Stimulated activated CD4-positive, alpha-beta T cell treated with anti-CD3 and anti-CD28 coated beads, Interleukin-15, amount 100 ng/mL, for 1 hour (primary cell): ENCODE data around the gene MIEF1.
A peak's percentile ranks its signal among the peaks of the same experiment; 100 is the strongest.

Experiments used
- DNase-seq, 2 donors: peaks; one replicate each; pipeline ENCODE4 v3.0.0-alpha.2; 2020; ENCODE audit warnings: low read depth in 1 of 2, low spot score in 1 of 2

MIEF1 gene

DNA sequence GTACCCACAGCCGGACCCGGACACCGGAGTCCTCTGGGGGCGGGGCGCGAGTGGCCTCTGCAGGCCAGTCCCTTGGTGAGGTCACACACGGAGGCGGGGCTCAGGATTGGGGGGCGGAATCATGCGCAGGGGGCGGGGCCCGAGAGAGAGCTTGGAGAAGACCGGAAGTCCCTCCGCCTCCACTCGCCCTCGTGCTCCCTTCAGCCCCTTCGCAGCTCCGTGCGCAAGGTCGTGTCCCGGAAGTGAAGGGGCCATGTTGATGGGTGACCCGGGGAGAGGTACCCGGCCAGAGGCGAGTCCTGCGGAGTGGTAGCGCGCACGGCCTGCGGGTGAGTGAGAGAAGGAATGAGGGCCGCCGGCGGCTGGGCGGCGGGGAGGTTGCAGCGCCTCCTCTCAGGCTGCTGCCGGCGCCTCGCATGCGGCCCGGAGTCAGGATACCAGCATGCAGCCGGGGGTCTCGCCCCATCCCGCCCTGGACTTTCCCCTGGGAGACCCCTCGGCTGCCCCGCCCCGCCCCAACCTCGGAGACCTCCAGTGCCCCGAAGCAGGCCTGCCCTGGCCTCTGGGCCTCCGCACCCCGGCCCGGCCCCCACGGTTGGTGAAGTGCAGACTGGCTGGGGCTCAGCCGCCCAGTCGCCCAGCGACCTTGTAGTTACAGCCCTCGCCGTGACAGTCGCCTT, at the start of gene MIEF1:
MIEF1 (plus strand) TSS at position 182 of the 680 bp plus-strand sequence. CDS start 9,005 bp downstream, outside the sequence.
- DNase-seq = peak; percentile 71 to 85

DNA sequence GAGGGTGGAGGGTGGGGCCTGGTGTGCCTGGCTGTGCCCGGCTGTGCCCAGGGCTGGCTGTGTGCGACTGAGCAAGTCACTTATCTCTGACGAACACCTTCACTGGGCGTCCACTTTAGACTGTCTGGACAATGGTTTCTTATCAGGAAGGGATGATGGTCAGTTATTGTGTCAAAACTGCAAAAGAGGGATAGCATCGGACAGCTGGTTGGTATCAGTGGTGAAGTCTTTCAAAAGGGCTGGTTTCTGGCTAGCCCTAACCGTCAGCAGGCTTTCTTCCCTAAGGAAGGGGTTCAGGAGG, 49.4 kb upstream of the MIEF1 start:
- DNase-seq = no peak

DNA sequence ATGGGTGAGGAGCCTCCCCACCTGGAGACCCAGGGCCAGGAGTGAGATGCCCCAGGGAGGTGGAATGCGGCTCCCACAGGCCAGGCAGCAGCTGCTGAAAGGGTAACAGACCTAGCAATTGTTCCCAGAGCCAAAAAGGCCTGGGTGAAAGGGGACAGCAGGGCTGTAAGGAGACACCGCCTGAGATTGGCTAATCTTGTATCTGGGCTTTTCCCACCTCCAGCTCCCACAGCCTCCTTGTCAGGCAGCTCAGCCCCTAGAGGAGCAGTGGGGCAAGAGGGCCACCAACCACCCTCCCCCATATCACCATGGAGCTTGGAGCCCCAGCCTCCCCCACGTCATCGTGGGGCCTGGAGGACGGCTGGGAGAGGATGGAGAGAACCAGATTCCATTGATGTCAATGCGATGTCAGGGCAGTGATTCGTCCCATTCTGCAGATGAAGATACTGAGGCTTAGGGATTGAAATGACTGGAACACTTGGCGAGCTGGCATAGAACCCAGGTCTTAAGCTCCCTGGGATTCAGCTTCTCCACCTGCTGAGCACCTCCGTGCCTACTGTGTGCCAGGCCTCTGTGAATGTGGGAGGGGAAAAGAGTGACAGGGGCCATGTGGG, 48.2 kb upstream of the MIEF1 start:
- no peak for DNase-seq

DNA sequence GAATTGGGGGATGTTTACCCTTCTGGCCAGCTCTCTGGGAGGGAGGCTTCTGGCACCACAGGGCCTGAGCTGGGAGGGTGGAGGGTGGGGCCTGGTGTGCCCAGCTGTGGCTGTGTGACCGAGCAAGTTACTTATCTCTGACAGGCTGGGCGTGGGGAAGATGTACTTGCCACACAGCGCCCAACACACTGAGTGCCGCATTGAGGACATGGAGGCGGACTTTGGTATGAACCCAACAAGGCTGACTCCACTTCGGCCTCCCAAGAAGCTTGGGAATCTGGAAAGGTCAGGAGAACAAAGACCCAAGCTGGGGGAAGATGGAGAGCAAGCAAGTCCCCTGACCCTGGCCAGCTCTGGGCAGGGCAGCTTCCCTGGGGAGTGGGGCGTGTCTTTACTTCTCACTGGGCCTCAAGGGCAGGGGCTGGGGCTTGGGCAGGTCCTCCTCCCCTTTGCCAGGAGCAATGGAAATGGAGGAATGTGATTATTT, 47.7 kb upstream of the MIEF1 start:
- no peak for DNase-seq

DNA sequence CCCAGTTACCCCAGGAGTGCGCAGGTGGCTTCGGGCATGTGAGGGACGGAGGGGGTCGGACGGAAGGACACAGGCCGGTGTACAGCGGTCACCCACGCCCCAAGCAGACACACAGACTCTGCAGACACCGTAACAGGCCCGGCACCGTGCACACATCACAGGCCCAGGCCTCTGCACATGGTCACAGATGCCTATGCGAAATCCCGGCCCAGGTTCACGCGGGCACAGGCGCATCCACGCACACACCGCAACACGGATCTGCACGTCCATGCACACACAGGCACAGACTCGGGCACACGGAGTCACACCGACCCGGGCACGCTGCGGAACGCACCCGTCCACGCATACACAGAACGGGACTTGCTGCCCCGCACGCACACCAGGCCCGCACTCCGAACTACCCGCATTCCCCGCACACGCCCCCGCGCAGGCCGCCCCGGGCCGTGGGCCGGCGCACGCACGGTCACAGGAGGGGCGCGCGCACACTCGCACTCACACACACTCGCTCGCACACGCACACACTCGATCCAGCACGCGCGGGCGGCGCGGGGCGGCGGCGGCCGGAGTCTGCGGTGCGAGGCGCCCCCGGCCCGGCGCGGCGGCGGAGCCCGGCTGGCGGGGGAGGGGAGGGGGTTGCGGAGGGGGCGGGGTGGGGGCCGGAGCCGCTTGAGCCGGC, 45.4 kb upstream of the MIEF1 start, which contains the start of gene MGAT3:
MGAT3 (plus strand) TSS at position 491 of the 676 bp plus-strand sequence. CDS start 30,336 bp downstream, outside the sequence.
- DNase-seq = no peak

DNA sequence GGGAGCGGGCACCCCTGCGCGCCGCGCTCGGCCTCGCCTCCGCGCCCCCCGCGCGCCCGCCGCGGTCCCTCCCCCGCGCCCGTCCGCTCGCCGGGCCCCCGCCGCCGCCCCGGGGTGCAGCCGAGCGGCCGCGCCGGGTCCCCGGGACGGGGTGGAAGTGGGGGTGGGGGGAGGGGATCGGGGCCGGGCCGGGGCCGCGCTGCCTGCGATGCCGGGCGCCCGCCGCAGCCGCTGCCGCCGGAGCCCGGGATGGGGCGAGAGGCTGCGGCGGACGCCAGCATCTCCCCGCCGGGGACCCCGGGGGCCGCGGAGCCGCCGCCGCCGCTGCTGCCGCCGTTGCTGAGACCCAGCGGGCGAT, 44.9 kb upstream of the MIEF1 start:
- DNase-seq = no peak

DNA sequence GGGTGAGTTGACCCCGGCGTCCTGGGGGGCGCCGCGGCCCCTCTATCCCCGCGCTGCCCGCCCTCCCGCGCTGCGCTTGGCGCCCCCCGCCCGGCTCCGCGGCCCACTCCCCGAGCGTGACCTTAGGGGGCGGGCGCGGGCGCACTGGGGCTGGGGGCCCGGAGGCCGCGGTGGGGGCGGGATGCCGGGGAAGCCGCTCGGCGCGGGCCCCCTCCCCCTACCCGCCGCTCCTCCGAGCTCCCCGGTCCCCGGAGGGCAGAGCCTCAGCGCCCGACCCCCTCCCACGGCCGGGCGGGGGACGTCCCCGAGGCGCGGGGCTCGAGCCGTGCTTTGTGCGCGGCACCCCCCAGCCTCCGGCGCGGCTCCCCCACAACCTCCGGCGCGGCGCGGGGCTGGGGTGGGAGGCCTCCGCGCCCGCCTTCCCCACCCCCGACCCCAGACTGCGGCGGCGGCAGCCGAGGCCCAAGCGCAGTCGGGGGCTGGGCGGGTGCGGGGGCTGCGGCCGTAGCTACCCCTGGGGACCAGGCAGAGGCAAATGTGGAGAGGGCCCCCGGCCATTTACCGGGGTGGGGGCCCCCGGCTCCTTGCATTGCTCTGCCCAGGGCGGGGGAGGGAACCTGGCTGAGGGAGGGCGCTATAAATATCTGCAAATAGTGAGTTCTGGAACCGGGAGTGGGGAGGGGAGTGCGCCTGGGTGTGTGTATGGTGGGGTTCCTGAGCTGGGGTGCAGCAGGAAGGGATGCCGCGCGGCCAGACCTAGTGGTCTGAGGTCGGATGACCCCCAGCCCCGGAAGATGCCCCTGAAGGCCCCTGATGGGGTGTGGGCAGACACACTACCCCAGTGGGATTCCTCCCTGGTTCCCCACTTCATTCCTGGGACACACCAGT, 44.3 kb upstream of the MIEF1 start:
- DNase-seq = no peak

DNA sequence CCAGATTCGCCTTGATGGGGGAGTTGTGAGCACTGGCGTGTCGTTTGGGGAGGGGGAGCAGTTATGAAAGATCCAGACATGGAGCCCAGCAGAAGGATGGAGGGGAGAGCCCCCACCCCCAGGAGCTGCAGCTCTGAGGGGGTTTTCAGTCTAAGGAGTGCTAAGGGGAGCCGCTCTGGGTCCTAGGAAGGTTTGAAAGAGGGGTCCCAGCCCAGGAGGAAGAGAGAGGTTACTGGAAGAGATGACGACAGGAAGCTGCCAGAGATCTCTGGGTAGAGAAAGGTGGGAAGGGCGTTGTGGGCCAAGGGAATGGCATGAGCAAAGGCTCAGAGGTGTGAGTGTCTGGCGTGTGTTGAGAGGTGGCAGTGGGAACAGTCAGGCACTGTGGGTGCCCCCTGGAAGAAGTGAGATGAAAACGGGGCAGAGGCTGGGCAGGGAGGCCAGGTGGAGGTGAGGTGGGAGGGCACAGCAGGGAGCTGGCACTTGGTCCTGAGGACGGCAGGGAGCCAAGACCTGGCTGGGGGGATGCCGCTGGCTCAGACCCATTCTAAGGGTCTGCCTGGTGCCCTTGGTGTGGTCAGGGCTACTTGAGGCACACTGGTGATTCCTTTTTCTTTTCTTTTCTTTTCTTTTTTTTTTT, 43.5 kb upstream of the MIEF1 start:
- no peak for DNase-seq

DNA sequence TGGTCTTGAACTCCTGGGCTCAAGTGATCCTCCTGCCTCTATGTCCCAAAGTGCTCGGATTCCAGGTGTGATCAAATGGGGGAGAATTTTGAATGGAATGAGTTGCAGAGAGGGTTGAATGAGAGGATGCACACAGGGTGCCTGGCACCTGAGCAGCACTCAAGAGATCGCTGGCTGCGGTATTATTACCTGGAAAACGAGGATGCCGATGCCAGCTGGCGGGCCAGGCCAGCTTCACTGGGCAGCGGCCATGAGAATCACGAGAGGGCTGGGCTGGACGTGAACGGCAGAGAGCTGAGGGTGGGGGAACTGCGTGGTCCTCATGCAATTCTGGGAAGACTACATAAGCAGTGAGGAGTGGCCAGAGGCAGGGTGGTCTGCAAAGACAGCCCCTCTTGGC, 42.4 kb upstream of the MIEF1 start:
- no peak for DNase-seq

DNA sequence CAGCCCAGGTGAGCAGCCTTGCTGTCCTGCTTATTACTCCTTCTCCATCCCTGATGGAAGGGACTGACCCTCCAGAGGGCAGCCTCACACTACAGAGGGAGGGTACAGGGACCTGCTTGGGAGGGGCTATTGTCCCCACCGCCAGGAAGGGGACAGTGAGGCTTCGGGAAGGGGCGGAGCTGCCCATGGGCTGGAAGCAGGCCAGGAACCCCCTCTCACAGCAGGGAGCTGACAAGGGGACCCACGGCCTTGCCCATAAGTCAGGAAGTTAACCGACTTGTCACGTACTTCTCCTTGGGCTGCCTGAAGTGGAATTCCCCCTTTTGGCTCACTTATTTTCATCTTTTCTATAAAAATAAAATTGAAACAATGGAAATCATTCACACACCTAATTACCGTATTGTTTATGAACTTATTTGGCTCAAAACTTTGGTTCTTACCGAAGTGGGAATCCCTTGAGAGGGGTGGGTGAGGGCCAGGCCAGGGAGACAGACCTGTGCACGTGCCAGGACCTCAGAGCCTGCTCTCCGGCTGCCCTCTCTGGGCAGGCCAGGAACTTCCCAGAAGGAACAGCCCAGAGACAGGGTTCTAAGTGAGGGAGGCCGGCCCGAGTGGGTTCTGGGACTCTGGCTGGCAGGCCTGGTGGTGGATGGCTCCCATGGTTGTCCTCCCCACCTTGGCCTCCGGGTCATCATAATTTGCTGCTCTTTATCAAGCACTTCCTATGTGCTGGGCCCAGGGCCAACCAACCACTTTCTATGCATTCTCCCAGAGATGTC, 39.5 kb upstream of the MIEF1 start:
- no peak for DNase-seq

DNA sequence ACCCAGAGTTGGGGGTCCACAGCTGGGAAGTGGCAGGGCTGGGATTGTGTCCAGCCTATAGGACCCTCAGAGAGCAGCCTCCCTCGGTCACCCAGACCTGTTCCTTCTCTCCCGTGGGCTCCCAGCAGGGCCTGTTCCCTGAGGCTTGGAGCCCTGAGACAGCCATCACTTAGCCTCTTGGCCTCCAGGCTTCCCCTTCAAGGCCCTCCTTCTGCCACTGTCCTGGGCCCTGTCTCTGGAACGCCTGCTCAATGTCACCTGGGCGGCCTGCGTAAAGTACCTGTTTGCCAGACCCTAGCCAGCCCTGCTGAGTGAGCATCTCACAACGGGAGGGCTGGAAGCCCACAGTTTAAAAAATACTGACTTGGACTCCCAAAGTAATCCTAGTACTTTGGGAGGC, 38.8 kb upstream of the MIEF1 start:
- no peak for DNase-seq

DNA sequence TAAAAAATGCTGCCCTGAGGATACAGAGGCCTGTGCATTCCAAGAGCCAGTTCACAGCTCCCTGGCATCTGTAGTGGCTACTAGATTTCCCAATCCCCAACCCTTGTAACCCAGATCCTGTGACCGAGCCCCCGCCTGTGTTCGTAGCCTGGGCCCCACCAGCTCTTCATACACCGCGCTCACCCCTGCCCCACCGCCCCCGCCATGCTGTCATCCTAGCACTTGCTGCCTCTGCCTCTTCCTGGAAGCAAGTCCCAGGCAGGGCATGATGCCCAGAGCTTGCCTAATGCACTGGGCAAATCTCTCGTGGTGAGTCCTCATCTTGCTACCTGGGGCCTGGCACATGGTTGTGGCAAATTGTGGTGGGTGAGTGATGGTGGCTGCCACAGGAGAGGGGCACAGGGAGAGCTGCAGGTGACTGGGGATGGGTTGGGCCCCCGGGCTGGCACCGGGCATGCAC, 38.1 kb upstream of the MIEF1 start:
- DNase-seq = no peak

DNA sequence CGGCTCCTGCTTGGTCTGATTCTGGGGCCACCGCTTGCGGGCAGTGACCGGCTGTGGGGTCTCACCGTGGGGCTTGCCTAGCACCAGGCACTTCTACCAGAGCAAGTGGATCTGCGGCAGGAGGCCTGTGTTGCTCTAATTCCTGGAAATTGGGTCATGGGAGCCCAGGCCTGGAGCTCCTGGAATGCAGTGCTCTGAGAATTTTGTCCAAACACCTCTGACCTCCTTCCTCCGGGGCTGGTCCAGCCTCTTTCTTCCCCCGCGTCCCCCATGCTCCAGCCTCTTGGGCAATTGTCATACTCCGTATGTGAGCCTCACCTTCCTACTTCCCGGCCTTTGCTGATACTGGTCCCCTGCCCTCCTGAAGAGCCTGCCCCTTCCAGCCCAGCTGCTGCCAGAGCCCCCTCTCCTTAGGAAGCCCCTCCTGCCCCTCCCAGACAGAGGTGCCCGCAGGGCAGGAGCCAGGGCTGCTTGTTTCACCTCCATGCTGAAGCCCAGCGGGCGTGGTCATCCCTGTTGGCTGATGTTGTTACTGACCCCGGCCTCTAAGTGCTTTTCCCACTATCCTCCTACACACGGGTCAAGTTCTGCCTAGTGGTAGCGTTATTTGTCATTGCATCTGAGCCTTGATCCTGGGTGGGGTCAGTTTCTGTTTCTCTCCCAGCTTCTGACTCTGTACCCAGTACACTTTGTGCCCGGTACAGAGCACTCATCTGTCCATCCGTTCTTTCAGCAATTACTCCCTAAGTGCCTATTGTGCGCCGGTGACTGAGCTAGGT, 35.7 kb upstream of the MIEF1 start:
- no peak for DNase-seq

DNA sequence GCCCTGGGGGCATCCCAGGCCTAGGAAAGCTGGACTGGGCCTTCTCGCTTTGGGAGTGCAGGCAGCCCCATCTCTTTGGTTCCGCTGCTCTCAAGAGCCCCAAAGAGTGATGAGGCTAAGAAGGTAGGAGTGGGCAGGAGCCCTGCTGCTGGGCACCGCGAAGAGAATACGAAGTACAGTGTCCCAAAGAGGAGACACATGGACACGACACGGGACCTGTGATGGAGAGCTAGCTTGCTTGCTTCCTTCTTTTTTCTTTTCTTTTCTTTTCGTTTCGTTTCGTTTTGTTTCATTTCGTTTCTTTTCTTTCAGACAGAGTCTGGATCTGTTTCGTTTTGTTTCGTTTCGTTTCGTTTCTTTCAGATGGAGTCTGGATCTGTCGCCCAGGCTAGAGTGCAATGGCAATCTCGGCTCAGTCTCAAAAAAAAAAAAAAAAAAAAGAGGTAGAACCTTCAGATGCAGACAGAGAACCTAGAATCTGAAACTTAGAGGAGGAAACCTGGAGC, 34.6 kb upstream of the MIEF1 start:
- DNase-seq = no peak

DNA sequence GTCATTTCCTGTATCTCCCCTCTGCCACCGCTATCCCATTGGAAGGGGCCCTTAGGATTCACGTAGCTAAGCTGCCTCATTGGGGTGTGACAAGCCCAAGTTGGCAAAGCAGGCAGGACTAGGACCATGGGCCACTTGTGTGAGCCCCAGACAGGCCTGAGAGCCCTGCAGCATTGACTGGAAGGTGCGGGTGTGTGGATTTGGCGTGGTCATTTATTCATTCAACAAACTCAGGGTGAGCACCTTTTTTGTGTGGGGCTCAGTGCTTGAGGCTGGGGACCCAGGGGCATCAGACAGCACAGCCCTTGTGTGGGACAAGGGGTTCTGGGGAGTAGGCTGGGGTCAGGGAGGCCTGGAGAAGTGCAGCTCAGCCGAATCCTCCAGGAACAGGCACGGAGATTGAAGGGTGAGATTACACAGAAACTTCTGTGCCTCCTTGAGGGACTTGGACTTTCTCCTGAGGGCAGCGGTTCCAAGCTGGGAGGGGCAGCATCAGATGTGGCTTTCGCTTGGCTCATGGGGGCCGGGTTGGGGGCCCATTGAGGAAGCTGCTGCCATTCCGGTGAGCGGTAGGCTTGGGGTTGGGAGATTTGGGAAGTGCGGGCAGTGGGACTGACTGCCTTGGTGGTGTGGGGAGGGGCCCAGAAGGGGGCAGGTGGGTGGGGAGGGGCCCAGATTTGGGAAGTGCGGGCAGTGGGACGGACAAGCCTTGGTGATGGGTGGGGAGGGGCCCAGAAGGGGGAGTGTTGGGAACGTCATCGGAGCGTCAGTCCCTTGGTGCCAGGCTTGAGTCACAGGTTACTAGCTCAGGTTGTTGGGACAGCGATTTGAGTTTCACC, 33.4 kb upstream of the MIEF1 start:
- DNase-seq = no peak

DNA sequence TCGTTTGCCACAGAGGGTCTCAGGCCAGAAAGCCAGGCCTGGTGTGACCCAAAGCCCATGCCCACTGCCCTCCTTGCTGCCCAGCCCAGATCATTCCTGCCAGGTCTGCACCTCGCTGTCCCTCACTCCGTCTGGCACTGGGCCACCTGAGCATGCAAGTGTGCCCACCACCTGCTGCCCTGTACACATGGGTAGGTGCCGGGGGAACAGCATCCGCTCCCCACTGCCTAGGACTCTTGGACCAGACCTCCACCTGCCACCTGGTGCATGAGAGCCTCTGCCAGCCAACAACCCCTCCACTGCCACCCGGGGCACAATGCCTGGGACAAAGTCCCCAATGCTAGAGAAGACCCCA, 32.8 kb upstream of the MIEF1 start:
- DNase-seq = no peak

DNA sequence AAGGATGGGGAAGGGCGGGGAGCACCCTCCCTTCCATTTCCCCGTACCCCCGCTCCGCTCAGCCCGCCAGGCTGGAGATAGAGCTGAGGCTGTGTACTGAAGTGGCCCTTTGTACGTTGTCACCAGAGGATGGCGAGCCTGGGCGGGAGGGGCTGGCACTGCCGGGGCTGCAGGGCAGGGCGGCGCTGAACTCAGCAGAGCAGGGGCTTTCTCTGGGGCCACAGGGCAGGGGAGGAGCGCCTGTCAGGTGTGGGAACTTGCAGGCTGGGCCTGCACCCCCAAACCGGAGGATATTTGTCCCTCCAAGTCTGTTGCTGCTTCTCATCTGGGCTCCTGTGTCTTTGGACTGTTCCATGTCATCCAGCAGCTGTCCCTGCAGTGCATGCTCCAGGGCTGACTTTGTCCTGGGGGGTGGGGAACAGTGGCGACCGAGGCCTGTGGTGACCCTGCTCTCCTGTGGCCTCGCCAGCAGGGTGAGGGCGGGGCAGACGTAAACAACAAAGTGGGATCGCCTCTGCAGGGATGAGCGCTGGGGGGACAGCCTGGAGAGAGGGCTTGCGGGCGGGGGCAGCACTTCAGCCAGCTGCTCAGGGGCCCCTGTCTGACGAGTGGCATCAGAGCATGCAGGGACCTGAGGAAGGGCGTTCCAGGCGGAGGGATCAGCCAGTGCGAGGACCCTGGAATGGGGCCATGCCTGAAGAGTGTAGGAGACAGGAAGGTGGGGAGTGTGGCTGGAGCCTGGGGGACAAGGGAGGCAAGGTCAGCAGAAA, 32.2 kb upstream of the MIEF1 start:
- no peak for DNase-seq
